Raji (cell line): Measurements from ENCODE around the gene GRIA4.

ENCODE experiments used
- POLR2A ChIP-seq: IDR thresholded peaks from 2 replicates; pipeline ENCODE4 v1.6.1; 2011; ENCODE audit warnings: low read depth, low read length, control low read depth; ENCODE audit not compliant: insufficient read depth

The GRIA4 gene

DNA sequence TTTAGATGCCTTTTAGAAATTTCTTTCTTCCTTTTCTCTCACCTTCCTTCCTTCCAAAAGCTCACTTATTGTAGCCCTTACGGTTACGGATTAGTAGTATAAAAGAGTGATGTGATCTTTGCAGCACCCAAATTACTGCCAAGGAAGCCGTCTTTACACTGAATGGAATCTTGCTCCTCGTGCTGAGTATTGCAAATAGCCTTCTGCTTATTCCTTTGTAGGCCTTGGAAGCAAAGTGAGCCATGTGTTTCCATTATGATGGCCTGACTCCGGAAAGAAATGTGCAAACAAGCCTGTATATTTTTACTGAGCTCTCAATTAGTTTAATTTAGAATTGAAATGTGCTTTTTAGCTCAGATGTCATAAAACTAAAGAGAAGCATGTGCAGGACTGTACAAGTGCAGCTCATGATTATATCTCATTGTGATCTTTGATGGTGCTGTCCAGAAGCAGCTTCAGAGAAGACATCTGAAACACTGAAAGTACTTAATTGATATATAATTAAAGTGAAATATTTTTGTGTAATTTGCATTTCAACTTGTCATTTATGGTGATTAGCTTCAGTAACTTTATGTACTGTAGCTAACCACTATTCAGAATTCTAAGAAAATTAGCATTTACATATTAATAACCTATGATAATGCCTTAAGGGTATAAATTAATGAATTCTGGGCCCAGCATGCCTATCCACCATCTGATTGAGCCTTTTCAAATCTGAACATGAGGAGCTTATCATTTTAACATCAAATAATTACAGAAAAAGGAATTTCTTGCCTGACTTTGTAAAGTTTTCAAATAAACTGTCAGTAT lies 129.3 kb downstream of the GRIA4 start:
- no peak for TF ChIP-seq POLR2A

GRCh38 chr11:105740164-105740903 lies 130.5 kb downstream of the GRIA4 start:
- TF ChIP-seq POLR2A = no peak

- no peak for TF ChIP-seq POLR2A
Measured at GRCh38 chr11:105741488-105742020, 131.7 kb downstream of the GRIA4 start.

DNA sequence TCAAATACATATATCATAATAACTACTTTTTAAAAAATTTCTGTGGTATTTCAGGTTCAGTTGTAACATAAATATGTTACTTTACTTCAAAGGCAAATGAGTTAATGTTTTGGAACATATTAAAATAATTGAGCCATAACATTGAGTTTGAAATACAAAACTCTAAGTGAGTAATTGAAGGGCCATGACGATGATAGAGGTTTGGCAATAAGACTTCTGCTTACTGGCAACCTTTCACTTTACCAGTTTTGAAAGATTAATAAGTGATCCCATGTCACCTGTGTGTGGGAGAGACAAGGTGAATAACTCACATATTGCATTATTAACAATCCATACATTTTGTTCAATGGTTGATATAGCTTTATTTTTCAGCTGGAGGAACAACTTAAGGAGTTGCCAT lies 144.4 kb downstream of the GRIA4 start:
- TF ChIP-seq POLR2A = no peak

DNA sequence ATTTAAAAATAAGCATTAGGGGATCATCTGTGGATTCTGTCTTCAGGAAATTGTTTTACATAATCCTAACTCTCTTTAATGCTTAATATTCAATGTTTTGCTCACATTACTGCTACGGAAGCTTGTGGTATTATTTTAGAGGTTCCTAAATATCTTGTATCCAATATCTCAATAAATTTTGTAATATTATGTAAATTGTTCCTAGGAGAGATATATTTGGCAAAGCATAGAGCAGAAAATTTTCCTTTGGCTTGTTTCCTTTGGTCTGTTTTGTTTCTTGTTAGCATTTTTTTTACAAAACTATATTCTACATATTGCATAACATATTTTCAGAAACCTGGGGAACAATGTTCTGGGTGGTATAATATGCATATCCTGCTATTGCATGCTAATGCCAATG lies 144.8 kb downstream of the GRIA4 start:
- no peak for TF ChIP-seq POLR2A

GRCh38 chr11:105757107-105757506 lies 147.2 kb downstream of the GRIA4 start:
- TF ChIP-seq POLR2A = no peak

GRCh38 chr11:105763594-105763993 lies 153.7 kb downstream of the GRIA4 start:
- no peak for TF ChIP-seq POLR2A

DNA sequence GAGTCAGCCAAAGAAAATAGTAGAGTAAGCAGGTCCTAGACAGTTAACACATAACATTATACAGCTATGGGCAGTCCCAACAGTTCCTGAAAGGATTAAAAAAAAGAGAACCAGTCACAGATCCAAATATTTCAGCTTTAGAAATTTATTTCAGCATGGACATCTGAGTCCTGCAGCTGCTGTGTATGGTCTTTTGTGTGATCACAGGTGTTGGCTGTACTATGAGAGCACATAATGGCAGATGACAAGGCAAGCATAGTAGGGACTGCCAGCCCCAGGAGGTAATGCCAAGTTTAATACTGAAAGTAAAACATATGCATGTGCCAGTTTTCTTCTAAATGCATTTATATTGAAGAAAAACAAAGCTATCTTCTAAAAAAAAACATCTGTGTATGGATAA lies 158.1 kb downstream of the GRIA4 start:
- no peak for TF ChIP-seq POLR2A

GRCh38 chr11:105769627-105770026 lies 159.8 kb downstream of the GRIA4 start:
- no peak for TF ChIP-seq POLR2A

DNA sequence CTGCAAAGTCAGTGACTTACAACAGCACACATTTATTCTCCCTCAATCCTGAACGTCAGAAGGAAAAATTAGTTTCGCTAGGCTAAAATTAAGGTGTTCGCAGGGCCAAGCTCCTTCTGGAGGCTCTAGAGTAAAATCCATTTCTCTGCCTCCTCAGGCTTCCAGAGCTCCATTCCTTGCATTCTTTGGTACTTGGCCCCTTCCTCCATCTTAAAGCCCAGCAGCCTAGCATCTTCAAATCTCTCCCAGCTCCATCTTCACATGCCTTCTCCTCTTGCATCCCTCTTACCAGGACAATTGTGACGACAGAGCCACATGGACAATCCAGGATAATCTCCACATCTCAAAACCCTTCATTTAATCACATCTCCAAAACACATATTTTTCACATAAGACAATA lies 165.0 kb downstream of the GRIA4 start:
- TF ChIP-seq POLR2A = no peak

DNA sequence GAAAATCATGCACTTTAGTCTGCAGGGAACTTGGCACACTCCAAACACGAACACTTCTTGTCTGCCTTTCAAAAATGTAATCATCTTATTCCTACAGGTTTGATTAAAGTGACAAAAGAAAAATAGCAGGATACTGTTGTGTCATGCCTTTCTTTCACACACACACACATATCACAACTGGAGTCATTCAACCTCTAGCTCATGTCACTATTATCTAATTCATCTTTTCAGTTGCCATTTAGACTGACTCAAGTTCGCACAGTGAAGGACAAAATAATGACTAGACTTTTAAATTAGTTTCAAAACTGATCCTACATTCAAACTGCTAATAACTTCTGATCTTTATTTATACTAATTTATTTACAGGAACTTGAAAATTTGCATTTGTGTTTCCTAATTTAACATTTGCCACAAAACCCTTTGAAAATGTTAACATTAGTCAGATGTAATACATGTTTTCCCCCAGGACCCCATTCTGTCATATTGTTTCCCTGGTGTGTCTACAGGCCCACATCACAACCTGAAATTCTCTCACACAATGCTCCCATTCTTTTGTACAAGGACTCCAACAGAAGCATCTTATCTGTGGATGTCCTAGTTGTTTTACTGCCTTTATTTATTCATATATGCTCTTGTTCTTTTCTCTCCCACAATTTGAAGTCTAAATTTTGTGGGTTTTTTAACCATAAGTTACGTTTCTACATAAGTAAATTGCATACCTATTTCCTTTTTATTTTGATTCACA lies 171.1 kb downstream of the GRIA4 start:
- TF ChIP-seq POLR2A = no peak

DNA sequence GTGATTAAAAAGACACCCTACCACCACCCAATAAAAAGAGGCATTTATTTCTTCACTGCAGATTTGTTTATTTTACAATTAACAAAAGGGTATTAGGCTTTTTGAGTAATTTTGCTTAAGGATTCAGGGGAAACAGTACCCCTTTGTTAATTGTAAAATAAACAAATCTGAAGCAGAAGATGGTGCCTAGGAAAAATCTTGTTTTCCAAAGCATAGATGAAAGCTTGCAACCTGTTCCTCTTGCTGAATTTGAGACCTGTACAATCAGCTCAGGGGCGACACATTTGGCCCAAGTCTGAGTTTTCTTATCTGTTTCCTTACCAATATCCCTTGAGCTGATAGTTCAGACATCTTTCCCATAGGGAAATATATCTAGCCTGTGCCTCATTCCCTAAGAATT lies 171.9 kb downstream of the GRIA4 start:
- TF ChIP-seq POLR2A = no peak

GRCh38 chr11:105783216-105783615 lies 173.3 kb downstream of the GRIA4 start:
- TF ChIP-seq POLR2A = no peak

- no peak for TF ChIP-seq POLR2A
Measured at GRCh38 chr11:105786741-105787140, 176.9 kb downstream of the GRIA4 start.
